Gastrocnemius medialis (tissue), 4 donors: ENCODE results near the gene PLAC1.

Experiments used
- CTCF ChIP-seq, 5 experiments: fragments of 450-650 bp in 3 of 5; fragments of 200-600 bp in 2 of 5; sonication (generic) in 2 of 5; IDR thresholded peaks in 4 of 5; conservative IDR thresholded peaks in 1 of 5; 1 replicate in 4 of 5; 2 replicates in 1 of 5; pipeline ENCODE4 v1.5.1; 2016 to 2019; ENCODE audit warnings: antibody characterized with exemption in 5 of 5, mild to moderate bottlenecking in 3 of 5, moderate library complexity in 3 of 5
- POLR2A ChIP-seq, 2 donors: fragments of 450-650 bp; IDR thresholded peaks; one replicate each; pipeline ENCODE4 v1.6.1; 2017; ENCODE audit warnings: antibody characterized with exemption in 2 of 2, mild to moderate bottlenecking in 2 of 2, moderate library complexity in 2 of 2

- TF ChIP-seq CTCF (IDR thresholded peaks at IDR 0.05 in 4 of 5, conservative IDR thresholded peaks at IDR 0.05 in 1 of 5) (no peak), POLR2A (IDR thresholded peaks at IDR 0.05) (no peak)
Observed at GRCh38 chrX:134673123-134673522, 14.9 kb upstream of the PLAC1 start.
